K562 (cell line): ENCODE measurements around the gene FLT1. TPM values are rescaled to one million over a fixed set of nuclear protein-coding genes. Genes with fewer than 3 reads are reported as not detected.

Source experiments
- ATAC-seq: fragments of 200-7000 bp; cut with Tn5 transposase; 3 replicates; pipeline ENCODE4 v1.9.1; 2020; ENCODE audit warnings: moderate library complexity
- BruUV-seq: library from RNA; stranded (reverse); fragments of 400-500 nt; replicated peaks from 2 replicates; lab custom pipeline; 2021; lab: Mats Ljungman, UMichigan
- CTCF ChIA-PET: fragments of 300-600 bp; formaldehyde crosslinking; extraction: SDS; loops from one replicate; lab custom pipeline; 2021; ENCODE audit warnings: low intra/inter-chr PET ratio; lab: Yijun Ruan, JAX
- POLR2A ChIA-PET: fragments of 300-600, 350-650 bp; sonication (Branson Sonifier 250); formaldehyde crosslinking; extraction: SDS; loops from one replicate; lab custom pipeline; 2021; ENCODE audit warnings: antibody characterized with exemption, inconsistent platforms; lab: Yijun Ruan, JAX
- DNase-seq, 4 experiments: peaks; one replicate each; pipeline versions ENCODE4 v3.0.0 to v3.0.0-alpha.2; 2011 to 2018; ENCODE audit warnings: low spot score in 3 of 4, mixed read lengths in 3 of 4; ENCODE audit errors: extremely low read depth in 1 of 4
- FAIRE-seq: peaks from 2 replicates; lab custom pipeline; 2011; peaks lifted over from hg19 to GRCh38; lab: Jason Lieb, UNC
- H2AFZ ChIP-seq: 2 replicates; pipeline ENCODE4 v1.6.0; 2011; ENCODE audit warnings: low read depth, low read length, control low read depth, inconsistent platforms
- H3K27ac ChIP-seq: fragments of 200-600 bp; 3 replicates; pipeline ENCODE4 v1.8.0; 2011; ENCODE audit warnings: low read depth, mild to moderate bottlenecking, control low read depth, inconsistent platforms, low read length, moderate library complexity, mixed read lengths; ENCODE audit errors: extremely low read depth
- H3K27me3 ChIP-seq, 2 experiments: fragments of 300-600 bp in 1 of 2; 2 replicates in 1 of 2; 3 replicates in 1 of 2; pipeline versions ENCODE4 v1.6.0 to v1.8.0; 2011; ENCODE audit warnings: inconsistent platforms in 2 of 2, low read length in 2 of 2, mild to moderate bottlenecking in 1 of 2, mixed read lengths in 1 of 2, moderate library complexity in 1 of 2; ENCODE audit not compliant: control insufficient read depth in 2 of 2, insufficient read depth in 2 of 2
- H3K36me3 ChIP-seq: fragments of 300-600 bp; 3 replicates; pipeline ENCODE4 v1.8.0; 2011; ENCODE audit warnings: mild to moderate bottlenecking, low read length, inconsistent platforms; ENCODE audit not compliant: control insufficient read depth, insufficient read depth
- H3K4me1 ChIP-seq, 2 experiments: fragments of 200-600 bp in 1 of 2; replicated peaks in 1 of 2; 2 replicates in 1 of 2; 3 replicates in 1 of 2; pipeline versions ENCODE4 v1.5.1 to v1.8.0; 2011; ENCODE audit warnings: inconsistent platforms in 2 of 2, low read length in 2 of 2, mild to moderate bottlenecking in 1 of 2, mixed read lengths in 1 of 2, moderate library complexity in 1 of 2; ENCODE audit not compliant: control insufficient read depth in 2 of 2, insufficient read depth in 2 of 2
- H3K4me2 ChIP-seq: 2 replicates; pipeline ENCODE4 v1.6.1; 2011; ENCODE audit warnings: low read length, control low read depth, inconsistent platforms, mixed read lengths; ENCODE audit not compliant: insufficient read depth
- H3K4me3 ChIP-seq: fragments of 200-600 bp; sonication (generic), shearing (Covaris generic); 2 replicates; pipeline ENCODE4 v1.5.1; 2016; ENCODE audit warnings: control low read depth, inconsistent platforms
- H3K79me2 ChIP-seq: fragments of 200-600 bp; 3 replicates; pipeline ENCODE4 v1.8.0; 2011; ENCODE audit warnings: low read length, inconsistent platforms; ENCODE audit not compliant: control insufficient read depth, insufficient read depth
- H3K9ac ChIP-seq, 2 experiments: 2 replicates each; pipeline versions ENCODE4 v1.6.0 to v1.6.1; 2011; ENCODE audit warnings: low read depth in 2 of 2, low read length in 2 of 2, control low read depth in 1 of 2, inconsistent platforms in 1 of 2, mild to moderate bottlenecking in 1 of 2, mixed read lengths in 1 of 2; ENCODE audit not compliant: insufficient read depth in 1 of 2
- H3K9me1 ChIP-seq: one replicate; pipeline ENCODE4 v1.6.0; 2011; ENCODE audit warnings: inconsistent platforms, mild to moderate bottlenecking, low read length, moderate library complexity; ENCODE audit not compliant: control insufficient read depth, insufficient read depth
- H3K9me3 ChIP-seq: replicated peaks from 2 replicates; pipeline ENCODE4 v1.5.1; 2011; ENCODE audit warnings: low read depth, low read length, inconsistent platforms; ENCODE audit not compliant: control insufficient read depth, insufficient read depth
- H4K20me1 ChIP-seq: replicated peaks from 2 replicates; pipeline ENCODE4 v1.6.1; 2011; ENCODE audit warnings: low read length, inconsistent platforms, mixed read lengths; ENCODE audit not compliant: control insufficient read depth, insufficient read depth
- CBFB ChIP-seq: sonication (generic); formaldehyde crosslinking; IDR thresholded peaks from 2 replicates; pipeline ENCODE4 v1.4.0; 2020; ENCODE audit warnings: mild to moderate bottlenecking, missing genetic modification reagents
- CHD1 ChIP-seq: fragments of 200-600 bp; sonication (generic); IDR thresholded peaks from one replicate; pipeline ENCODE4 v1.6.1; 2012; ENCODE audit warnings: mild to moderate bottlenecking, moderate library complexity, low read length, inconsistent platforms
- E4F1 ChIP-seq: fragments of 250-450 bp; sonication (Bioruptor Pico); IDR thresholded peaks from 2 replicates; pipeline ENCODE4 v1.5.0; 2021; ENCODE audit warnings: mild to moderate bottlenecking, borderline replicate concordance
- ETS2 ChIP-seq: IDR thresholded peaks from 2 replicates; pipeline ENCODE4 v1.6.1; 2016; ENCODE audit warnings: borderline replicate concordance, missing genetic modification characterization, mild to moderate bottlenecking, moderate library complexity, missing compliant biosample characterization; ENCODE audit not compliant: poor library complexity, severe bottlenecking
- ID3 ChIP-seq, 2 experiments: fragments of 250-450 bp in 1 of 2; fragments of 450-650 bp in 1 of 2; sonication (Bioruptor Pico) in 1 of 2; IDR thresholded peaks; 2 replicates each; pipeline versions ENCODE4 v1.6.1 to v1.8.0; 2016 to 2021; ENCODE audit warnings: mild to moderate bottlenecking in 2 of 2, moderate library complexity in 2 of 2, missing compliant biosample characterization in 1 of 2, missing genetic modification characterization in 1 of 2
- NCOA6 ChIP-seq: fragments of 450-650 bp; IDR thresholded peaks from 2 replicates; pipeline ENCODE4 v1.6.1; 2017; ENCODE audit warnings: mild to moderate bottlenecking
- RBM15 ChIP-seq: fragments of 200-400 bp; formaldehyde crosslinking; IDR thresholded peaks from 2 replicates; pipeline ENCODE4 v1.6.1; 2018; ENCODE audit warnings: mild to moderate bottlenecking, low read length, moderate library complexity; ENCODE audit not compliant: insufficient read depth
- SMARCE1 ChIP-seq: fragments of 450-650 bp; IDR thresholded peaks from 2 replicates; pipeline ENCODE4 v1.7.1; 2016; ENCODE audit warnings: mild to moderate bottlenecking
- TRIM24 ChIP-seq, 2 experiments: fragments of 450-650 bp; IDR thresholded peaks; 2 replicates each; pipeline ENCODE4 v1.6.1; 2016
- TSHZ1 ChIP-seq: fragments of 250-450 bp; sonication (Bioruptor Pico); IDR thresholded peaks from 2 replicates; pipeline ENCODE4 v1.4.0; 2020; ENCODE audit warnings: mild to moderate bottlenecking, moderate library complexity
- ZBTB43 ChIP-seq: sonication (generic); formaldehyde crosslinking; IDR thresholded peaks from 2 replicates; pipeline ENCODE4 v1.8.0; 2023; ENCODE audit warnings: mild to moderate bottlenecking, missing genetic modification reagents
- ZNF449 ChIP-seq: fragments of 250-450 bp; sonication (Bioruptor Pico); IDR thresholded peaks from 2 replicates; pipeline ENCODE4 v1.8.0; 2022; ENCODE audit warnings: moderate library complexity, mild to moderate bottlenecking, inconsistent platforms
- WGBS: fragments of 100-300 bp; shearing (Covaris generic); methylation state at CpG from one replicate; pipeline ENCODE4 v1.1.6; 2016; ENCODE audit warnings: low coverage, mixed read lengths; ENCODE audit not compliant: insufficient coverage; ENCODE audit errors: missing lambda C conversion rate; 5-methylcytosine and 5-hydroxymethylcytosine counted together
- in situ Hi-C: fragments of 300-500 bp; cut with MboI; formaldehyde crosslinking; loops from 4 replicates; pipeline ENCODE4 v1.15.0; 2018; ENCODE audit warnings: inconsistent platforms, mixed read lengths
- intact Hi-C: fragments of 100-400 bp; cut with micrococcal nuclease; formaldehyde crosslinking; loops from 2 replicates; pipeline ENCODE4 v1.14.2; 2022
- polyA plus RNA-seq, 8 experiments: library from polyadenylated mRNA; depleted of rRNA in 4 of 8; stranded (reverse) in 5 of 8; unstranded in 3 of 8; fragments of >200 nt; fragmentation: Nextera tagmentation in 2 of 8; fragmentation: Illumina TruSeq in 1 of 8; extraction: Ambion mirVana in 2 of 8; extraction: Trizol in 1 of 8; gene quantifications; 2 replicates each; pipeline versions ENCODE4 v1.2.1 to v1.2.3, GENCODE V29; 2011 to 2014; ENCODE audit warnings: inconsistent platforms in 1 of 8, missing spikeins in 1 of 8
- total RNA-seq, 7 experiments: library from RNA; depleted of rRNA in 6 of 7; stranded (reverse); fragments of >200 nt in 6 of 7; fragmentation: Illumina TruSeq in 2 of 7; extraction: Trizol in 2 of 7; gene quantifications; 2 replicates each; pipeline versions ENCODE4 v1.2.1 to v1.2.3, GENCODE V29; 2011 to 2021; ENCODE audit warnings: low replicate concordance in 1 of 7

FLT1 gene
- total and polyA plus RNA-seq, 9 of the 15 experiments (the other 6 are each of a cell fraction or from before 2014, with no cell fraction given): 0.01 to 2.0 (median 0.22) TPM

- Histone ChIP-seq H3K4me1 (no peaks in the 10 kb centered on the region; a peak in 1 of 5 replicates), H3K9me1 (no peaks in the 10 kb centered on the region), H3K27me3 (no peaks in the 10 kb centered on the region; a peak in 1 of 5 replicates), H3K9me3 (no peaks in the 10 kb centered on the region), H3K4me3 (no peak overlapping the region), H3K36me3 (no peaks in the 10 kb centered on the region), H3K4me2 (no peak overlapping the region), H3K27ac (no peak overlapping the region), H2AFZ (no peak overlapping the region), H3K79me2 (no peaks in the 10 kb centered on the region), H3K9ac (no peak overlapping the region), H4K20me1 (no peaks in the 10 kb centered on the region)
- BruUV-seq: no TSS peak
- no peak for FAIRE-seq
- ChIA-PET POLR2A (interaction anchor here (0.9 kb wide), 1 partner anchor 9 kb away, joined by 3 read pairs; no protein-coding TSS in a partner anchor), CTCF (no interaction called here)
- in situ Hi-C loops (no loop called here), intact Hi-C loops (no loop called here)
- WGBS: 5% methylated on average over 6 of the region's 7 CpGs
- no peak for ATAC-seq
- no peak for DNase-seq
- TF ChIP-seq ETS2 (tag) (no peak), SMARCE1 (no peak), NCOA6 (no peak), TSHZ1 (no peak), CBFB (CRISPR knock-in tag) (no peak), E4F1 (CRISPR knock-in tag) (no peak), ID3 (CRISPR knock-in tag; IDR thresholded peaks at IDR 0.05) (no peak), ID3 (tag; IDR thresholded peaks at IDR 0.05) (no peak), CHD1 (no peak), TRIM24 (IDR thresholded peaks at IDR 0.05) (no peak), ZNF449 (CRISPR knock-in tag) (no peak), RBM15 (no peak), ZBTB43 (CRISPR knock-in tag) (no peak)
These were observed 10.7 kb upstream of the FLT1 start for GRCh38 chr13:28505543-28506135.
